Panc1 (cell line): ENCODE measurements around the gene TWNK.

ENCODE experiments used
- CTCF ChIP-seq: fragments of 450-650 bp; IDR thresholded peaks from 2 replicates; pipeline ENCODE4 v1.5.1; 2017; ENCODE audit warnings: mild to moderate bottlenecking
- POLR2AphosphoS5 ChIP-seq: IDR thresholded peaks from 2 replicates; pipeline ENCODE4 v1.6.1; 2012; ENCODE audit warnings: mild to moderate bottlenecking, low read depth, low read length, moderate library complexity
- SIN3A ChIP-seq: IDR thresholded peaks from 2 replicates; pipeline ENCODE4 v1.6.1; 2012; ENCODE audit warnings: low read depth, mild to moderate bottlenecking, low read length, moderate library complexity, borderline replicate concordance; ENCODE audit not compliant: insufficient read depth
- TCF7L2 ChIP-seq: IDR thresholded peaks from 2 replicates; pipeline ENCODE4 v1.6.1; 2011; ENCODE audit warnings: mild to moderate bottlenecking, low read depth, low read length, inconsistent platforms

GRCh38 chr10:101005869-101006567 lies 18.7 kb downstream of the TWNK start:
- TF ChIP-seq TCF7L2: no peak
- no peak for TF ChIP-seq POLR2AphosphoS5
- no peak for TF ChIP-seq CTCF
- no peak for TF ChIP-seq SIN3A
